DMS79 treated with DMSO at 0.1 percent for 48 hours (cell line): ENCODE results near the gene SPC24.
"Not testable (repeated sequence)": the region's sequence is repeated elsewhere in the genome, so short reads cannot be mapped to it uniquely, and the experiment has no call there.

Source experiments
- DNase-seq: peaks from one replicate; lab custom pipeline; 2025; lab: John Stamatoyannopoulos, UW

Gene SPC24

GRCh38 chr19:11191934-11192333 lies 36.4 kb upstream of the SPC24 start:
- DNase-seq = no peak

DNA sequence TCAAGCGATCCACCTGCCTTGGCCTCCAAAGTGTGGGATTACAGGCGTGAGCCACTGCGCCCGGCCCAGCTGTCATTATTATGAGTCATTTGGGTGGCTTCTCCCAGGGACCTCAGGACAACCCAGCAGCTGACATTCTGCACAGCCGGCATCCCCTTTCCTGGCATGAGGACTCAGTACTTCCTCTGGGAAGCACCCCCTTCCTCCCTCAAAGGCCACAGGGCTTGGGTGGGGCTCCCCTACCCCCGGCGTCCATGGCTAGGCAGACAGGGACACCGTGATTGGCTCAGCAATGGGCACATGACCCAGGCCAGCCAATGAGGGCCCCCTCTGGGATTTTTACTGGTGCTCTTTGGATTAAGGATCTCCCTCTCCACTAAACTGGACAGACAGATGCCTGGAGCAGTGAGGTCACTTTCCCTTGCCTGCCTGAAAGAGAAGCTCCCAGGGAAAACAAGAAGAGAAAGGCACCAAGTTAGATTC lies 35.7 kb upstream of the SPC24 start:
- no peak for DNase-seq

GRCh38 chr19:11190501-11190900 lies 34.9 kb upstream of the SPC24 start:
- DNase-seq = no peak

GRCh38 chr19:11187441-11187840 lies 31.9 kb upstream of the SPC24 start:
- no peak for DNase-seq

GRCh38 chr19:11182994-11183393 lies 27.4 kb upstream of the SPC24 start:
- no peak for DNase-seq

DNA sequence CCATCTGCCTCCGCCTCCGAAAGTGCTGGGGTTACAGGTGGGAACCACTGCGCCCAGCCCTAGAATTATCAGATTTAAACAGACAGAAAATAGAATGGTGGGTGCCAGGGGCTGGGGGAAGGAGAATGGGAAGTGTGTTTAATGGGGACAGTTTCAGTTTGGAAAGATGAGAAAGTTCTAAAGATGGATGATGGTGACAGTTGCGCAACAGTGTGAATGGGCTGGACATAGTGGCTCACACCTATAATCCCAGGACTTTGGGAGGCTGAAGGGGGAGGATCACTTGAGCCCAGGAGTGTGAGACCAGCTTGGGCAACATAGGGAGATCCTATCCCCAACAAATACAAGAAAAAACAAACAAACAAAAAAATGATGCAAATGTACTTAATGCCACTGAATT lies 25.9 kb upstream of the SPC24 start:
- no peak for DNase-seq

- DNase-seq = not testable (repeated sequence)
Observed at GRCh38 chr19:11180975-11181374, 25.4 kb upstream of the SPC24 start.

DNA sequence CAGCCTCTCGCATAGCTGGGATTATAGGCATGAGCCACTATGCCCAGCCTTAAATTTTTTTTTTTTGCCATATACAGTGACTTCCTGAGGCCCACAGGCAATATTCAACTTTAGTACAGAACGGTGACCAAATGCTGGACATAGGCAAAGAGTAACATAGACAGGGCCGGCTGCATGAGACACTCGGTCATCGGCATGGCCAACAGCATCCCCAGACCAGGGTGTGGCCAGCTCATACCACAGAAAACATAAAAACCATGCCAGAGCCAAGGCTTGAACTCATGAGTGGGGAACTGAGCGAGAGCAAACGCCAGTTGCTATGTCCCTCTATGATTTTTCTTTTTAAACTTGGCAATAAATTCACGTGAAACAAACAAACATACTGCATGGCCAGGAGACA lies 24.8 kb upstream of the SPC24 start:
- no peak for DNase-seq

GRCh38 chr19:11179716-11180297 lies 24.2 kb upstream of the SPC24 start:
- no peak for DNase-seq

GRCh38 chr19:11179145-11179465 lies 23.5 kb upstream of the SPC24 start:
- not testable (repeated sequence) for DNase-seq

DNA sequence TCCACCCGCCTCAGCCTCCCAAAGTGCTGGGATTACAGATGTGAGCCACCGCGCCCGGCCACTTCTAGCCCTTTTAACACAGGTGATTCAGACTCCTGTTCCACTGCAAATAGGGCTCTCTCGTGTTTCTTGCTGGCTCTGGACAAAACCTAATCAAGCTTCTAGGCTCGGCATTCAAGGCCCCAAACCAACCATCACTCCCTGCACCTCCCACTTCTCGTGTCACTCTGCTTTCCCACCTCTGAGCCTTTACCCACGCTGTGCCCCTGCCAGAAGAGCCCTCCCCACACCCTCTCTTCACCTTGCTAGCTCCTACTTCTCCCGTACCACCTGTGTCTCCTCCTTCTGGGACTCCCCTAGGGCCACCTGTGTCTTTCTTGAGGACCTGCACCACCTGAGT lies 22.0 kb upstream of the SPC24 start:
- DNase-seq = no peak

DNA sequence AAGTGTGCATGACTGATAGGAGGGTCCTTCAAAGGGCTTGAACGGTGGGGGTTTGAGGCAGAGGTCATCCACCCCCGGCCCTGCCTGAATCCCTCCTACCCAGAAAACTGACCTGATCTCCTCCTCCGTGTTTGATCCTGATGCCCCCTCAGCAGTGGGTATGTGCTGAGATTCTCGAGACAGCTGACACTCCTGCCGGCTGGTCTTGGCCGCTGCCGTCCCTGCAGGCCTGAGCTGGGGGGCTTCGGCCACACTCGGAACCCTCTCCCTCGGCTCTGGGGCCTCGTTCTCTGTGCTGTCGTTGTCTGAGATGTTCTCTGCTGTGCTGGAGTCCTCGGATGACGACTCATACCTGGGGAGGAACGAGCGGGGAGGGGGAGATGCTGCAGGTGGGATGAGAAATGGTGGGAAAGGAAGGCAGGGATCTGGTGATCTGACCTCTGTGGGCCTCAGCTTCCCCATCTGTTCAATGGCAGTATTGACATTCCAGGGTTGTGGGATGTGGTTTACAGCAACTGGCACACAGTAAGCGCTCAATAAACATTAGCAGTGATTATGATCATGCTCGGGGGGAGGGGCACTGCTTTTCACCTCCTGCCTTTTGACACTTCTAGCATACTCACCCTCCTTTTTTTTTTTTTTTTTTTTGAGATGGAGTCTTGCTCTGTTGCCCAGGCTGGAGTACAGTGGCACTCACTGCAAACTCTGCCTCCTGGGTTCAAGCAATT lies 21.0 kb upstream of the SPC24 start:
- DNase-seq = no peak

- no peak for DNase-seq
Observed at GRCh38 chr19:11175920-11176319, 20.3 kb upstream of the SPC24 start.

GRCh38 chr19:11174336-11174735 lies 18.8 kb upstream of the SPC24 start:
- no peak for DNase-seq

DNA sequence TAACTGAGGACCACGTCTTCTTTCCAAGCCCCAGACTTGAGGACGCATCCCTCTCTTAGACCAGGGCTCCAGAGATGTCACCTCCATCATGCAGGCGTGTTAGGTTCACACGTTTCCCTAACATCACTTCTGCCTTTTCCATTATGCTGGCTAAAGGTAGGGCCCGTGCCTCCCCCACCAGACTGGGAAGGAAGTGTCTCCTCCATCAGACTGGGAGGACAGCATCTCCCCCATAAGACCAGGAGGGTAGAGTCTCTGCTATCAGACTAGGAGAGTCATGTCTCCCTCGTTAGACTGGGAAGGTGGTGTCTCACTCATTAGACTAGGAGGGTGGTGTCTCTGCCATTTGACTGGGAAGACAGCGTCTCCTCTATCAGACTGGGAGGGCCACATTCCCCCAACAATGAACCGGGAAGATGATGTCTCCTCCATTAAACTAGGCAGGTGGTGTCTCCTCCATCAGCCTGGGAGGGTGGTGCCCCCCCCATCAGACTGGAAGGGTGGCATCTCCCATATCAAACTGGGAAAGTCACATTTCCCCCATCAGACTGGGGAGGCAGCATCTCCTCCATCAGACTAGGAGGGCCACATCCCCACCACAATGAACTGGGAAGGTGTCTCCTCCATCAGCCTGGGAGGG lies 18.1 kb upstream of the SPC24 start:
- no peak for DNase-seq

DNA sequence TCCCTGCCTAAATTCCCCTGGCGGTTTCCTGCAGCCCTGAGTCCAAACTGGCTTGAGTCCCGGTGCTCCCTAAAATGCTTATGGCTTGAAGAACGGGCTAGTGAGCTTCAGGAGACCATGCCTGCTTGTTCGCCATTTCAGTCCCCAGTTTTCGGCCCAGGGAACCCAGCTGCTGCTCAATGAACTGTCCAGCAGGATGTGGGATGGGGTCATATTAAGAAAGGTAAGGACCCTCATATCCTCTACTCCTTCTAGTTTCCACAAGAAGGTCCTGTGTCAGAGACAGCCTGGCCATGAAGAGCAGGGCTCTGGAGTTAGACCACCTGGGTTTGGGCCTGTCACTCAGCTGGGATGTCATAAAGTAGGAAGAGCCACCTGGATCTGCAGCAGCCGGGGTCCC lies 17.0 kb upstream of the SPC24 start:
- no peak for DNase-seq

DNA sequence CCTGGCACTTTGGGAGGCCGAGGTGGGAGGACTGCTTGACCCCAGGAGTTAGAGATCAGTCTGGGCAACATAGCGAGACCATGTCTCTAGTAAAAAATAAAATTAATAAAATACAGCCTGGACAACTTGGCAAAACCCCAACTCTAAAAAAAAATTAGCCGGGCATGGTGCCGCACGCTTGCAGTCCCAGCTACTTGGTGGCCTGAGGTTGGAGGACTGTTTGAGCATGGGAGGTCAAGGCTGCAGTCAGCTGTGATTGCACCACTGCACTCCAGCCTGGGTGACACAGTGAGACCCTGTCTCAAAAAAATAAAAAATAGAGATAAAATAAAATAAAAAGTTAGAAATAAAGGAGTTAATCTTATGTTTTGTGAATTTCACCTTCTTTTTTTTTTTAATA lies 15.6 kb upstream of the SPC24 start:
- no peak for DNase-seq

- no peak for DNase-seq
Observed at GRCh38 chr19:11169896-11170678, 14.5 kb upstream of the SPC24 start.

GRCh38 chr19:11168568-11168967 lies 13.0 kb upstream of the SPC24 start:
- no peak for DNase-seq

DNA sequence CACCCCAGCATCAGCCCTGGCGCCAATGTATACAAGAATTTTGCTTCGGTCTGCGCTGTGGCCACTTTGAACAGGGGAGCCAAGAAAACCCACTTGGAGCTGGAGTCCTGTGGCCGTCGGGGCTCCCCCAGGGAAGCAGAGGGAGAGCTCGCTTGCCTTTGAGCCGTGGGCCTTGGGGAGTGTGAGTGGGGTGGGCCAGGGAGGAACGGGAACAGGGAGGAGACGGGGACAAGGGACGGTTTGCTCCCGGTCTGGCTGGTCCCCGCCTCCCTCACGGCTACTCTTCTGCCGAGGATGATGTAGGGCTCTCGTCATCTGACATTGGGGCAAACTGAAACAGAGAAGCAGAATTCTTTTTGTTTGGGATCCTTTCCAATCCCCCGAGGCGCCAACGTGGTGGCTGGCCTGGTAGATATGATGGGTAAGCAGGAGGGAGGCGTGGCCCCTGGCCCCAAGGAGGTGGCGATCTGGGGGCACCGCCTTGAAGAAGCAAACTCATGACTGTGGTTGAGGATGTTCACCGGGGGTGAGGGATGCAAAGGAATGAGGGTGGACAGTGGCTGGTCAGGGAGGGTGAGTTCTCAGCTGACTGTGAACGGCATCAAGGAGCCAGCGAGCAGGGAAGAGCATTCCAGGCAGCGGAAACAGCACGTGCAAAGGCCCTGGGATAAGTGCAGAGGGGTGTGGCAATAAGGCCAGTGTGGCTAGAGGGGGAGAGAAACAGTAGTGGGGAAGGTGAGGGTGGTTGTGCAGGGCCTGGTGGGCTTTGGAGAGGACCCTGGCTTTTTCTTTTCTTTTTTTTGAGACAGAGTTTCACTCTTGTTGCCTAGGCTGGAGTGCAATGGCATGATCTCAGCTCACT lies 10.9 kb upstream of the SPC24 start:
- no peak for DNase-seq

DNA sequence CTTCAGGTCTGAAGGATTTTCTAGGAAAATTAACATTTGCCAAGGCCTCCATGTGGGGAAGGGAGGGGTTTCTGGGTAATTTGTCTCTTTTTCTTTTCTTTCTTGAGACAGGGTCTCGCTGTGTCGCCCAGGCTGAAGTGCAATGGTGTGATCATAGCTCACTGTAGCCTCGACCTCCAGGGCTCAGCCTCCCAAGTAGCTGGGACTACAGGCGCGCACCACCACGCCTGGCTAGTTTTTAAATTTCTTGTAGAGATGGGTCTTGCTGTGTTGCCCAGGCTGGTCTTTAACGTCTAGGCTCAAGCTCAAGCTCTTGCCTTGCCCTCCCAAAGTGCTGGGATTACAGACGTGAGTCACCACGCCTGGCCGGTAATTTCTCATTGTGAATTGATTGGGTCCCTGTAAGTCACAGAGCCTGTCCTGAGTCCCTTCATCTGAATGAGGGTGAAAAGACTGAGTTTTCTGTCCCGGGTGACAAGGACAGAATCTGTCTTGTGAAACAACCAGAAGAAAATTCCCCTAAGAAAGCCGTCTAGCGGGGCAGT lies 10.0 kb upstream of the SPC24 start:
- DNase-seq = no peak
